Effector memory CD8-positive, alpha-beta T cell (primary cell): ENCODE measurements around the gene COL6A2.
"Not testable (repeated sequence)": the region's sequence is repeated elsewhere in the genome, so short reads cannot be mapped to it uniquely, and the experiment has no call there.

Experiments used
- ATAC-seq: fragments of 150-1000 bp; cut with Tn5 transposase; replicated peaks from 2 replicates; pipeline ENCODE4 v1.10.0; 2021; ENCODE audit warnings: mild to moderate bottlenecking, moderate library complexity
- DNase-seq, 3 experiments: peaks; one replicate each; pipeline ENCODE4 v3.0.0; 2021
- H3K27ac Mint-ChIP-seq, 2 donors: one replicate each; pipeline ENCODE4 v1.8.0; 2022; ENCODE audit warnings: mild to moderate bottlenecking in 2 of 2, mixed read lengths in 2 of 2, moderate library complexity in 2 of 2
- H3K27me3 Mint-ChIP-seq, 2 donors: one replicate each; pipeline ENCODE4 v1.8.0; 2022; ENCODE audit warnings: mixed read lengths in 2 of 2
- H3K36me3 Mint-ChIP-seq: one replicate; pipeline ENCODE4 v1.8.0; 2022; ENCODE audit warnings: mild to moderate bottlenecking, moderate library complexity, mixed read lengths; ENCODE audit not compliant: insufficient read depth
- H3K4me1 Mint-ChIP-seq, 2 donors: one replicate each; pipeline ENCODE4 v1.8.0; 2022; ENCODE audit warnings: low read depth in 2 of 2, mixed read lengths in 2 of 2
- H3K4me3 Mint-ChIP-seq, 2 donors: one replicate each; pipeline ENCODE4 v1.8.0; 2022; ENCODE audit warnings: mild to moderate bottlenecking in 2 of 2, mixed read lengths in 2 of 2, moderate library complexity in 2 of 2
- H3K9me3 Mint-ChIP-seq, 2 donors: one replicate each; pipeline ENCODE4 v1.8.0; 2022; ENCODE audit warnings: mixed read lengths in 2 of 2

Gene COL6A2

DNA sequence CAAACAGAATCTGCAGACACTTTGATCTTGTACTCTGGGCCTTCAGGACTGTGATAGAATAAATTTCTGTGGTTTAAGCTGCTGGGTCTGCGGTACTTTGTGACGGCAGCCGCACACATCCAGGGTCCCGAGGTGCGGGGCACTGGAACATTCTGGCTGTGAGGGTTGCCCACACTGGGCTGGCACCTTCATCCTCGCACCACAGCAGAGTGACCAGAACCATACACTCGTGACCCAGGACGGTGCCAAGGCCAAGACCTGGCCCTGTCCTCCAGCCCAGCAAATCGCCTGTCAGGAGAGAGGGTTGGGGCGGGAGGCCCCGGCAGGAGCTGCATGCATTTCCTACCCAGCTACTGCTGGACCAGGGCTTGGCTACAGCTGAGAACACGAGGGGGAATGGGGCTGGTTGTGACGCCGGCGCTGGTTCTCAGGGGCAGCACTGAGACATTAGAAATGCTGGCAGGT is 60.1 kb downstream of the COL6A2 start:
- Mint-ChIP-seq H3K27me3 (peaks cover 0 to 6% of the 10 kb centered on the region in 2 donors), H3K9me3 (no peaks in the 10 kb centered on the region), H3K4me3 (no peak overlapping the region), H3K4me1 (no peaks in the 10 kb centered on the region), H3K36me3 (peaks cover 2% of the 10 kb centered on the region), H3K27ac (peak overlapping the region; percentile 12 to 23)
- no peak for DNase-seq
- no peak for ATAC-seq

DNA sequence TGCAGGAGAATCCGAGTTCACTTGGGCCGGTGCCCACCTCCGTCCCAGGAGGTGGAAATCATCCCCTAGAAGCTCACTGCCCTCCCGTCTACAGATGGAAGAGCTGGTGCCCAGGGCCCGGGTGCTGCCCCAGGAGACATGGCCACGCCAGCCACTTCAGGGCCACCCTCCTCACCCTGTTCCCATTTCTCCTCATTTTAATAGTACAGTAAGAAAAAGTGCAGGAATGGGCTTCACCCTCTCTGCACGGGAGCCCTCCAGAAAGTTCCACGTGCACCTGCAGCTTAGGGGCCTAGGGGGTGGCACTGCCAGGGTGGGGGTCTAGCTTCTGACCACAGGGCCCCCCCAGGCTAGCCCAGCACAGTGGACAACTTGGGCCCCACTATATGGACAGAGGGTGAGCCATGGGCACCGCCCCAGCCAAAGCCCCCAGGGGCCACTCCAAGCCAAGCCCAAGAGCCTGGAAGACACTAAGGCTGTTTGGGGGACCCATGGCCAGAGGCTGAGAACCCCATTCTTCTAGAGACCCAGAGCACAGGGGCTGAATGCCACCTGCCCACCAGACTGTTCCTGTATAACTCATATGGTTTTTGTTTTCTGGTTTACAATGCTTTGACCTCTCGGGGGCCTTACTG is 60.9 kb downstream of the COL6A2 start:
- no peak for ATAC-seq
- Mint-ChIP-seq H3K27ac (peak overlapping the region in 1 of 2 donors; percentile 12), H3K36me3 (peaks cover 2% of the 10 kb centered on the region), H3K4me3 (no peak overlapping the region), H3K4me1 (no peaks in the 10 kb centered on the region), H3K9me3 (no peaks in the 10 kb centered on the region), H3K27me3 (peaks cover 0 to 14% of the 10 kb centered on the region in 2 donors)
- DNase-seq = no peak

DNA sequence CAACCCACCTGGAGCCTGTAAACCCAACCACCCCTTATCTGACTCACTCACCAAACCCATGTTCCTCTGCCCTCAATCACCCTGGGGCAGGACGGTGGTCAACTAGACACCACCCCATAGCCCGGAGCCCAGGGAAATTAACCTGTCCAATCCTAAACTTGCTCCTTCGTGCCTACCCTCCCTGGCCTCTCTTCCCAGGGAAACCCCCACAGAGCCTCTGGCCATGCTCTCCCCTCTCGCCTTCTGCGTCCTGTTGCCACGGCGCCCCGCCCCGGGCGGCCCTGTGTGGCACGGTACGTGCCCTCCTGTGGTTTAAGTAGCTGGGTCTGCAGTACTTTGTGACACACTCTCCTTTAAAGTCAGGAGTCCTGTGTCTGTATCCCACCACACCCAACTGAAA is 61.5 kb downstream of the COL6A2 start:
- Mint-ChIP-seq H3K36me3 (peaks cover 2% of the 10 kb centered on the region), H3K9me3 (no peaks in the 10 kb centered on the region), H3K4me3 (no peak overlapping the region), H3K27me3 (peaks cover 0 to 19% of the 10 kb centered on the region in 2 donors), H3K4me1 (no peaks in the 10 kb centered on the region), H3K27ac (peak overlapping the region in 1 of 2 donors; percentile 12)
- ATAC-seq (no peak), DNase-seq (no peak)

DNA sequence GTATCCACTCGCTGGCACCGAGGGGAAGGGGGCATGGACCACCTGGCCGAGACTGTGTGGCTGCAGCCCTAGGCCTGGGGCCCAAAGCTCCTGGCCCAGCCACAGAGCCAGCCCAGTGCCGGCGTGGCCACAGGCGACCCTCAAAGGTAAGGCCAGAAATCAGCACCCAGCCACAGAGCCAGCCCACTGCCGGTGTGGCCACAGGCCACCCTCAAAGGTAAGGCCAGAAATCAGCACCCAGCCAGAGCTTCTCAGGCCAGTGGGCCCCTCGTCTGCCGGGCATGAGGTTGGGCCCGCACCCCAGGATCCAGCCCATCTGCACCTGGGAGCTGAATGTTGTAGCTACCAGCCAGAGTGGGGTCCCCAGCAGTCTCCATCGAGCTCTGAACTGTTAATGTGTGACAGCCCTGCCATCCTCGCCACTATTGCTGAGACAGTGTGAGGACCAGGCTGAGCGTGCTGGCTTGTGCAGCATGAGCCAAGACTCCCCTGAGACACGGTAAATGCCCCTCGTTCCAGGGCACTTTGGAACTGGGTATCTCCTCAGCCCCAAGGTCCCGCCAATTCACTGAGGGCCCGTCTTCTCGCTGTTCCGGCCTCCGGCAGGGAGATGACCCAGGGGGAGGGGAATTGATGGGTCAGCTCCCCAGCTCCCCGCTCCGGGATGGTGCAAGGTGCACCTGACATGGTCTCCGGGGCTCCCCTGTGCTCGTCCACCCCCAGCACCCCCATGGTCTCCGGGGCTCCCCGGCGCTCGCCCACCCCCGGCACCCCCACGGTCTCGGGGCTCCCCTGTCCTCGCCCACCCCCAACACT is 62.1 kb downstream of the COL6A2 start:
- Mint-ChIP-seq H3K4me1 (no peaks in the 10 kb centered on the region), H3K27me3 (peaks cover 0 to 25% of the 10 kb centered on the region in 2 donors), H3K27ac (no peak overlapping the region), H3K36me3 (peaks cover 2% of the 10 kb centered on the region), H3K4me3 (no peak overlapping the region), H3K9me3 (no peaks in the 10 kb centered on the region)
- no peak for DNase-seq
- ATAC-seq = no peak

DNA sequence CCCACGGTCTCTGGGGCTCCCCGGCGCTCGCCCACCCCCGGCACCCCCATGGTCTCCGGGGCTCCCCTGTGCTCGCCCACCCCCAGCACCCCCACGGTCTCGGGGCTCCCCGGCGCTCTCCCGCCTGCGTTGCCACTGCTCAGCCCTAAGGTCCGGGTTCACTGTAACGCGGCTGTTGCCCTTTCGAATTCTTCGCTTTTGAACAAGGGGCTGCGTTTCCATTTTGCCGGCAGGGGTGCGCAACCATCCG is 62.7 kb downstream of the COL6A2 start:
- no peaks in the 10 kb centered on the region for H3K4me1 Mint-ChIP-seq
- DNase-seq (no peak), ATAC-seq (no peak)
- H3K36me3 Mint-ChIP-seq = peaks cover 2% of the 10 kb centered on the region
- H3K27ac Mint-ChIP-seq = no peak overlapping the region
- H3K27me3 Mint-ChIP-seq = peaks cover 0 to 31% of the 10 kb centered on the region in 2 donors
- H3K4me3 Mint-ChIP-seq = no peak overlapping the region
- no peaks in the 10 kb centered on the region for H3K9me3 Mint-ChIP-seq

DNA sequence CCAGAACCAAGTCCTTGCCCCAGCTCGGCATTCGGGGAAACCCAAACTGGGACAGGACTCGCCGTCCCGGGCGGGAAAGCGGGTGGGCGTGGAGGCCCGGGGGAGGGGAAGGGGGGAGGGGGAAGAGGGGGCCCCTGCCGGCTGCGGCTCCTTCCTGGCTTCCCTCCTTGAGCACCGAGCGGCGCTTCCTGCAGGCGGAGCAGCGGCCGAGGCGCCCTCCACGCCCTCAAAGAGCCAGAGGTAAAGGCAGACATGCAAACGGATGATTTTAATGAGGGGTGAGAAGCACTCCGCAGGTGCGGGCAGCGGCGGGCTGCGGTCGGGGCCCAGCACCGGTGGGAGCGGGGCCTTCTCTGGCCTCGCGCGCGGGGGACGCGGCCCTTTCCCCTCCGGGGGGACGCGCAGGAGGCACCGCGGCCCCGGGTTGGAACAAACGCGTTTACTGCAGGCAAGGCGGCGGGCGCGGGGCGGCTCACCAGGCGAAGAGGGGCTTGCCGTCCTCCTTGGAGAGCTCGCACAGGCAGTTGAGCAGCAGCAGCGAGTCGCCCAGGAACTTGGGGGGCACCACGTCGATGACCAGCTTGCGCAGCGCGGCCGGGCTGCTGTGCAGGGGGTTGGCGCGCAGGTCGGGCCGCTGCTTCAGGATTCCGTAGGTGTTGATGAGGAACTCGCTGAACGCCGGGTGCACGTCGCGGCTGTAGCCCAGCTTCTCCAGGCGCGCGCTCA is 63.2 kb downstream of the COL6A2 start:
- no peak overlapping the region for H3K27ac Mint-ChIP-seq
- no peak for DNase-seq
- H3K36me3 Mint-ChIP-seq = peaks cover 2% of the 10 kb centered on the region
- H3K4me1 Mint-ChIP-seq = no peaks in the 10 kb centered on the region
- no peaks in the 10 kb centered on the region for H3K9me3 Mint-ChIP-seq
- ATAC-seq = no peak
- H3K4me3 Mint-ChIP-seq = peak overlapping the region in 1 of 2 donors; percentile 33
- peaks cover 0 to 35% of the 10 kb centered on the region in 2 donors for H3K27me3 Mint-ChIP-seq

DNA sequence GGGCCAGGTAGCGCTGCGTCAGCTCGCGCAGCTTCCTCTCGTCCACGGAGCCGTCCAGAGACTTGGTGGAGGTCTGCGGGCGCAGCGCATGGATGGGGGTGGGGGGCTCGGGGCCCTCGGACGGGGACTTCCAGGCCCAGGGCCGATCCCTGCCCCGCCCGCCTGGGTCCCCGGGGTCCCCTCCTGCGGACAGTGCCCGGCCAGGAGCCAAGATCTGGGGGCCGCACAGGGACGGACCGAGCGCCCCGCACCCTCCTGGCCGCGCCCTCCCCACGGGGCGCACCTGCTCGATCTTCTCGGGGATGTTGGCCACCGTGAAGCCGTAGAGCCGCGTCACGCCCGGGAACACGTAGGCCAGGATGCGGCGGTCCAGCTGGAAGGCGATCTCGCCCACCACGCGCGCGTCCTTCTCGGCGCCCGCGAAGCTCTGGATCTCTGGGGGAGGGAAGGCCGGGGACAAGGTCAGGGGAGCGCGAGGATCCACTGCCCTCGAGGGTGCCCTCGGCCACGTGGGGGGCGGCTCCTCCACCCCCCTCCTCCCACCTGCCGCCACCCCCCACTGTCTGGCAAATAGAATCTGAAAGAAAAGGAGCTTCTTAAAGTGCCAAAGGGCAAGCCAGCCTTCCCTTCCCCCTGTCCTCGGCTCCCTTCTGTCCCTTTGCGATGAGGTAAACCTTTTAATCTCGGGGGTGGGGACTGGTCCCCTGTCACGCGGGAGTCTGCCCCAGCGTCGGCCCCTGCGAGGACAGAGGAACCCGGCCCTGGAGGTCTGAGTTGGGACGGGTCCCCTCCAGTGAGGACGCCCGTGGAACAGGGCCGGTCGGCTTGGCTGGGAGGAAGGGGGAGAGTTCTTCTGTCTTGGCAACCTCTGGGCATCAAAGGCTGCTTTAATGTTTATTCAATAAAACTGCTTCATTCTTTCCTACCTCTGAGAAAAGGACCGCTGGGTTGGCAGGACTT is 64.0 kb downstream of the COL6A2 start:
- no peak overlapping the region for H3K27ac Mint-ChIP-seq
- no peak for ATAC-seq

DNA sequence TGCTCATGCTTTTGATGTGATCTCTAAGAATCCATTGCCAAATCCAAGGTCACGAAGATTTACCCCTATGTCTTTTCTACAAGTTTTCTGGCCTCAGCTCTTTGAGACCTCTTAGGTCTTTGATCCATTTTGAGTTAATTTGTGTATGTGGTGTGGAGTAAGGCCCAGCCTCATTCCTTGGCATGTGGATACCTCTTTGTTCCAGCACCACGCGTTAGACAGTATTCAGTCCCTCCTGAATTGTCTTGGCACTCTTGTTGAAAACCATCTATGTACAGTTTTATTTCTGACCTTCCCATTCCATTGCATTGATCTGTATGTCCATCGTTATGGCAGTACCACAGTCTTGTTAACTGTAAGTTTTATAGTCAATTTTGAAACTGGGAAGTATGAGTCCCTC is 65.5 kb downstream of the COL6A2 start:
- H3K27ac Mint-ChIP-seq = no peak overlapping the region
- no peaks in the 10 kb centered on the region for H3K4me1 Mint-ChIP-seq
- ATAC-seq (no peak), DNase-seq (no peak)
- no peak overlapping the region for H3K4me3 Mint-ChIP-seq
- peaks cover 2% of the 10 kb centered on the region for H3K36me3 Mint-ChIP-seq
- H3K9me3 Mint-ChIP-seq = no peaks in the 10 kb centered on the region
- peaks cover 0 to 35% of the 10 kb centered on the region in 2 donors for H3K27me3 Mint-ChIP-seq

More for the DNA sequence above, 64.0 kb downstream of the COL6A2 start:
- Mint-ChIP-seq H3K36me3 (peaks cover 2% of the 10 kb centered on the region), H3K9me3 (no peaks in the 10 kb centered on the region), H3K27me3 (peaks cover 0 to 35% of the 10 kb centered on the region in 2 donors), H3K4me3 (no peak overlapping the region), H3K4me1 (no peaks in the 10 kb centered on the region)
- DNase-seq = no peak

DNA sequence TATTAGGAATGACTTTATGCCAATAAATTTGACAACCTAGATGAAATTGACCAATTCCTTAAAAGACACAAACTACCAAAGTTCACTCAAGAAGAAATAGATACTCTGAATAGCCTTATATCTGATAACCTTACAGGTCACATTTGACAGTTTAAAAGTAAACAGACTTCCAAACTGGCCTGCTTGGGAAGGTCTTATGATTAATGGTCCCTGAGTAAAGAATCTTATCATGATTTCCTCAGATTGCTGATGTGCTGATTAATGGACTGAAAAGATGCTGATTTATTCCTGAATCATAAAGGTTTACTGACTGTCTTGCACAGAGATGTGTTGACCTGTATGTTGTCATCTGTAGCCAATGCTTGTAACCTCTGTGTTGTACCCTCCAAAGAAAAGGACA is 67.2 kb downstream of the COL6A2 start:
- H3K36me3 Mint-ChIP-seq = peaks cover 2% of the 10 kb centered on the region
- peaks cover 0 to 35% of the 10 kb centered on the region in 2 donors for H3K27me3 Mint-ChIP-seq
- H3K27ac Mint-ChIP-seq = no peak overlapping the region
- H3K9me3 Mint-ChIP-seq = no peaks in the 10 kb centered on the region
- H3K4me1 Mint-ChIP-seq = no peaks in the 10 kb centered on the region
- H3K4me3 Mint-ChIP-seq = no peak overlapping the region
- DNase-seq (no peak), ATAC-seq (no peak)

DNA sequence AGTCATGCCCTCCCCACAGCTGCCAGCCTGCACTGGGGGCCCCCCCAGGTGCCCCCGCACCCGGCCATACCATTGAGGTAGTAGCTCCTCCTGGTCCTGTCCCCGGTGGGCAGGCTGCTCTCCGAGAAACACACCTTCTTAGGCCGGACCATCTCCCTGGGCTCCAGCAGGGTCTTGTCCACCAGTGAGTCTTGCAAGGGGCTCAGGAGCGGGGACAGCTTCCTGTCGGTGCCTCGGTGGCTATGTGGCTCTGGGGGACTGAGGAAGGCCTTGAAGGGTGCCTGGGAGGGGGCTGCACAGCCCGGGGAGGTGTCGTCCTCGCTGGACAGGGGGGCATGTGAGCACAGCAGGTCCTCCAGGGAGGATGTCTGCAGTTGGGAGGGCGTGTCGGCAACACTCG is 70.3 kb downstream of the COL6A2 start:
- Mint-ChIP-seq H3K4me3 (no peak overlapping the region), H3K4me1 (peaks cover 4 to 5% of the 10 kb centered on the region in 2 donors), H3K9me3 (no peaks in the 10 kb centered on the region), H3K27me3 (peaks cover 0 to 45% of the 10 kb centered on the region in 2 donors), H3K36me3 (no peaks in the 10 kb centered on the region), H3K27ac (no peak overlapping the region)
- no peak for DNase-seq
- no peak for ATAC-seq

DNA sequence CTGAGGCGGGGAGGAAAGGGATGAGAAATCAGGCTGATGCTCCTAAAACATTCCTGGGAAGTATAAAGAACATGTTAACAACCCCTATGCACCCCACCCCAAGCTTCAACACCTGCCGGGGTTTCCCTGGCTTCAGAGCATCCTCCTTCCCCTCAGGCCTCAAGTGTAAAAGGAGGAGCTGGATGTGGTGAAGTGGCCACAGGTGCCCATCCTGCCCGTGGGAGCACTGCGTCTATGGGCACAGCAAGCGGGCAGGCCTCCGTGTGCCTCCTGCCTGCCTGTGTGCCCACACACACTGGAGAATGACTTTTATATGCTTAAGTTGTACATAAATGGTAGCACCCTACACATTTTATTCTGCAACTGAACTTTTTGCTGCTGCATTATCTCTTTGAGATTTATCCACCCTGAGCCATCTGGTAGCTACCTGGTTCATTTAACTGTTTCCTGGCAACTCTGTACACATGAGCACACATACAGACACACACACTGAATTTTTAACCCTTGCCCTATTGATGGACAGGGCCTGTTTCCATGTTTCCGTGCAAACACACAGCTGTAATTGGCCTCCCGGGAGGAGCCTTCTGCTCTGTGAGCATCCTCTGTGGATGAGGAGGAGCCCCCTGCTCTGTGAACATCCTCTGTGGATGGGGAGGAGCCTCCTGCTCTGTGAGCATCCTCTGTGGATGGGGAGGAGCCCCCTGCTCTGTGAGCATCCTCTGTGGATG is 70.9 kb downstream of the COL6A2 start:
- no peaks in the 10 kb centered on the region for H3K36me3 Mint-ChIP-seq
- peaks cover 0 to 45% of the 10 kb centered on the region in 2 donors for H3K27me3 Mint-ChIP-seq
- H3K4me3 Mint-ChIP-seq = no peak overlapping the region
- peaks cover 4 to 5% of the 10 kb centered on the region in 2 donors for H3K4me1 Mint-ChIP-seq
- H3K9me3 Mint-ChIP-seq = no peaks in the 10 kb centered on the region
- ATAC-seq (no peak), DNase-seq (no peak)
- H3K27ac Mint-ChIP-seq = no peak overlapping the region

DNA sequence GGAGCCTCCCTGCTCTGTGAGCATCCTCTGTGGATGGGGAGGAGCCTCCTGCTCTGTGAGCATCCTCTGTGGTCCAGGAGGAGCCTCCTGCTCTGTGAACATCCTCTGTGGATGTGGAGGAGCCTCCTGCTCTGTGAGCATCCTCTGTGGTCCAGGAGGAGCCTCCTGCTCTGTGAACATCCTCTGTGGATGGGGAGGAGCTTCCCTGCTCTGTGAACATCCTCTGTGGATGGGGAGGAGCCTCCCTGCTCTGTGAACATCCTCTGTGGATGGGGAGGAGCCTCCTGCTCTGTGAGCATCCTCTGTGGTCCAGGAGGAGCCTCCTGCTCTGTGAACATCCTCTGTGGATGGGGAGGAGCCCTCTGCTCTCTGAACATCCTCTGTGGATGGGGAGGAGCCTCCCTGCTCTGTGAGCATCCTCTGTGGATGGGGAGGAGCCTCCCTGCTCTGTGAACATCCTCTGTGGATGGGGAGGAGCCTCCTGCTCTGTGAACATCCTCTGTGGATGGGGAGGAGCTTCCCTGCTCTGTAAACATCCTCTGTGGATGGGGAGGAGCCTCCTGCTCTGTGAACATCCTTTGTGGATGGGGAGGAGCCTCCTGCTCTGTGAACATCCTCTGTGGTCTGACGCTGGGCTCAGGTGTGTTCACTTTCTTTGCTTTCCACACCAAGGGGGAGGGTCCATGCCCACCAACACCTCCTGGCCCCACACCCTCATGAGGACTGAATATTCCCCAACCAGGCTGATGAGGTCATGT is 72.7 kb downstream of the COL6A2 start:
- DNase-seq = peak in 1 of 3 experiments; percentile 22
- peaks cover 10 to 46% of the 10 kb centered on the region in 2 donors for H3K27me3 Mint-ChIP-seq
- not testable (repeated sequence) for H3K4me1 Mint-ChIP-seq, H3K36me3 Mint-ChIP-seq, H3K9me3 Mint-ChIP-seq, ATAC-seq
- peak overlapping the region in 1 of 2 donors; percentile 15 for H3K4me3 Mint-ChIP-seq
- peak overlapping the region in 1 of 2 donors; percentile 26 for H3K27ac Mint-ChIP-seq
